Vagina (tissue), 2 donors: ENCODE data around the gene CTSW. TPM values are rescaled to one million over a fixed set of nuclear protein-coding genes. Genes with fewer than 3 reads are reported as not detected.

Experiments
- DNase-seq, 2 donors: peaks; one replicate each; pipeline ENCODE4 v3.0.0-alpha.2; 2017; ENCODE audit errors: extremely low spot score in 2 of 2
- H3K27ac ChIP-seq: fragments of 200-600 bp; sonication (generic); one replicate; pipeline ENCODE4 v1.5.1; 2019
- H3K27me3 ChIP-seq: fragments of 200-600 bp; sonication (generic); one replicate; pipeline ENCODE4 v1.5.1; 2019
- H3K36me3 ChIP-seq, 2 donors: fragments of 200-600 bp; sonication (generic); one replicate each; pipeline ENCODE4 v1.5.1; 2017 to 2019
- H3K4me1 ChIP-seq: fragments of 200-600 bp; sonication (generic); one replicate; pipeline ENCODE4 v1.5.1; 2019
- H3K4me3 ChIP-seq, 2 donors: fragments of 200-600 bp; sonication (generic); 1 replicate in 1 of 2; 2 replicates in 1 of 2; pipeline ENCODE4 v1.5.1; 2016 to 2019
- H3K9me3 ChIP-seq: fragments of 200-600 bp; sonication (generic); one replicate; pipeline ENCODE4 v1.5.1; 2019
- CTCF ChIP-seq, 3 experiments: fragments of 450-650 bp in 2 of 3; fragments of 200-600 bp in 1 of 3; sonication (generic) in 1 of 3; IDR thresholded peaks; one replicate each; pipeline ENCODE4 v1.5.1; 2017 to 2019; ENCODE audit warnings: antibody characterized with exemption in 3 of 3, mild to moderate bottlenecking in 2 of 3, moderate library complexity in 2 of 3
- POLR2A ChIP-seq, 2 donors: fragments of 450-650 bp; IDR thresholded peaks; one replicate each; pipeline ENCODE4 v1.6.1; 2017; ENCODE audit warnings: antibody characterized with exemption in 2 of 2, mild to moderate bottlenecking in 2 of 2, moderate library complexity in 2 of 2
- POLR2AphosphoS5 ChIP-seq, 2 donors: sonication (generic); formaldehyde crosslinking; IDR thresholded peaks; one replicate each; pipeline ENCODE4 v1.9.0; 2017; ENCODE audit warnings: antibody characterized with exemption in 2 of 2, mild to moderate bottlenecking in 2 of 2, low read depth in 1 of 2; ENCODE audit not compliant: insufficient read depth in 1 of 2
- intact Hi-C: fragments of 100-400 bp; cut with DNase I; formaldehyde crosslinking; loops from one replicate; pipeline ENCODE4 v1.15.1; 2023
- total RNA-seq: library from RNA; depleted of rRNA; stranded (reverse); fragments of >200 nt; gene quantifications from one replicate; pipeline ENCODE4 v1.2.3, GENCODE V29; 2016

CTSW gene
- total RNA-seq, 1 donor from 2014 or later = 0.74 TPM

DNA sequence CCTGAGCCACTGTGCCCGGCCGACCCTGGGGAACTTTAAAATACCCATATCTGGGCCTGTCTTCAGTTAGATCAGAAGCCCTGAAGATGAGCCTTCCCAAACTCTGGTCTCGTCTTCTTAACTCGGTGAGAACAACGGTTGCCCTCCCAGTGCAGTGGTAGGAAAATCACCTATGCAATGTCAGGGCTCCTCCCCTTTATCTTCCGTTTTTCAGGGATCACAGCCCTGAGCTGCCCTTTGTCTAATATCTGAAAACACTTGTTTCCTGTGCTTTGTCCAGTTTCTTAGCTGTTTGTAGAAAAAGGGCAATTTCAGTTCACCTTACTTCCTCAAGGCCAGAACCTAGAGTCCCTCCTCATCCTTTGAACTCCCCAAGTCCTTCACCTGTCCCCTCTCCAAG lies 49.0 kb downstream of the CTSW start:
- no peaks in the 10 kb centered on the region for H3K27me3 ChIP-seq
- no peaks in the 10 kb centered on the region for H3K9me3 ChIP-seq
- H3K27ac ChIP-seq = no peak overlapping the region
- H3K4me1 ChIP-seq = no peaks in the 10 kb centered on the region
- intact Hi-C loops = no loop called here
- DNase-seq = no peak
- TF ChIP-seq POLR2AphosphoS5 (IDR thresholded peaks at IDR 0.05; ENCODE audit: insufficient read depth in 1 of 2, low read depth in 1 of 2) = no peak
- TF ChIP-seq CTCF (IDR thresholded peaks at IDR 0.05) = no peak
- TF ChIP-seq POLR2A (IDR thresholded peaks at IDR 0.05) = no peak
- H3K4me3 ChIP-seq = no peak overlapping the region
- peaks cover 0 to 2% of the 10 kb centered on the region in 2 donors for H3K36me3 ChIP-seq

DNA sequence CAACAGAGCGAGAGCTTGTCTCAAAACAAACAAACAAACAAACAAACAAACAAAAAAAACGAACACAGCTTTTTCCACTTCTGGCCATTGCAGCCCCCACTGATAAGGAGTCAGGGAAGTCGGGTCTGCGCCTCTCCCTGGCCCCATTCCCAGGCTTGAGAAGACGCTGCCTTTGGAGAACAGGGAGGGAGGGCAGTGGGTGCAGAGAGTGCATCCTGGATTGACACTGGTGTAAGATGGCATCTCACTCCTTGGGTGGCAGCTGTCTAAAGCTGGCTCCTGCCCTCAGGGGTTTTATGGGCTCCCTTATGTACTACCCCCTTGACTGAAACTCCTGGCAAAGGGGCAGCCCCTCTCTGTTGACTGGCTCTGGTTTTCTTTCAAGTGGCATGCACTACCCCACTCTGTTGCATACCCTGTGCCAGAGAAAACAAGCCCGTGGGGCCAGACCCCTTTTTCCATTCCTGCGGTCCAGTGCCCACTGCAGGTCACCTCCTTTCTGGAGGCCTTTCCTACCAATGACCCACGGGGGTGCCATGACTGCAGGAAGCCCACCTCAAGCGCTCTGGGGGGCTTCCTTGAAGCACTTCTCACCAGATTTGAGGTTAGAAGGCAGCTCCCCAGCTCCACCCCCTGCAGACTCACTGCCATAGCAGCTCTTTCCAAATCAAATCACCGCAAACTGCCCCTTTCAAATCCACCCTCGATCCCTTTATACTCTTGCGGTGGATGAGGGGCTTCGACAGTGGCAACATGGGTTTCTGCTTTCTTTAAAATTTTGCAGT lies 52.3 kb downstream of the CTSW start:
- Histone ChIP-seq H3K9me3 (no peaks in the 10 kb centered on the region), H3K4me1 (no peaks in the 10 kb centered on the region), H3K4me3 (no peak overlapping the region), H3K27ac (no peak overlapping the region), H3K27me3 (no peaks in the 10 kb centered on the region), H3K36me3 (no peaks in the 10 kb centered on the region)
- DNase-seq = no peak
- TF ChIP-seq POLR2AphosphoS5 (IDR thresholded peaks at IDR 0.05; ENCODE audit: insufficient read depth in 1 of 2, low read depth in 1 of 2) (no peak), CTCF (IDR thresholded peaks at IDR 0.05) (no peak), POLR2A (IDR thresholded peaks at IDR 0.05) (no peak)
- intact Hi-C loops = no loop called here

- no peak overlapping the region for H3K27ac ChIP-seq
- intact Hi-C loops = no loop called here
- H3K9me3 ChIP-seq = no peaks in the 10 kb centered on the region
- no peaks in the 10 kb centered on the region for H3K4me1 ChIP-seq
- H3K36me3 ChIP-seq = no peaks in the 10 kb centered on the region
- no peak for DNase-seq
- no peak overlapping the region for H3K4me3 ChIP-seq
- TF ChIP-seq POLR2AphosphoS5 (IDR thresholded peaks at IDR 0.05; ENCODE audit: insufficient read depth in 1 of 2, low read depth in 1 of 2) (no peak), POLR2A (IDR thresholded peaks at IDR 0.05) (no peak), CTCF (IDR thresholded peaks at IDR 0.05) (no peak)
- no peaks in the 10 kb centered on the region for H3K27me3 ChIP-seq
Measured at GRCh38 chr11:65932558-65932919, 52.9 kb downstream of the CTSW start.

Other genes starting within 250 kb of the CTSW start
- 63.3 TPM for gene SIPA1, start 241.7 kb upstream of the CTSW start, total RNA-seq
- gene RELA, start 216.9 kb upstream of the CTSW start, total RNA-seq = 59.2 TPM
- gene KAT5, start 167.6 kb upstream of the CTSW start, total RNA-seq = 58.9 TPM
- 66.8 TPM for gene RNASEH2C, start 159.0 kb upstream of the CTSW start, total RNA-seq
- gene AP5B1, start 98.9 kb upstream of the CTSW start, total RNA-seq = 16.5 TPM
- gene OVOL1, start 92.8 kb upstream of the CTSW start, total RNA-seq = 17.4 TPM
- 1.5 TPM for gene SNX32, start 45.9 kb upstream of the CTSW start, total RNA-seq
- gene CFL1, start 21.7 kb upstream of the CTSW start, total RNA-seq = 589 TPM
- gene MUS81, start 19.4 kb upstream of the CTSW start, total RNA-seq = 48.9 TPM
- gene EFEMP2, start 7.0 kb upstream of the CTSW start, total RNA-seq = 57.9 TPM
- 78.6 TPM for gene FIBP, start 8.6 kb downstream of the CTSW start, total RNA-seq
- 76.4 TPM for gene CCDC85B, start 10.8 kb downstream of the CTSW start, total RNA-seq
- 20.9 TPM for gene FOSL1, start 20.6 kb downstream of the CTSW start, total RNA-seq
- gene C11orf68, start 39.2 kb downstream of the CTSW start, total RNA-seq = 21.1 TPM
- 59.2 TPM for gene DRAP1, start 39.6 kb downstream of the CTSW start, total RNA-seq
- not detected for gene TSGA10IP, start 65.6 kb downstream of the CTSW start, total RNA-seq
- gene SART1, start 81.9 kb downstream of the CTSW start, total RNA-seq = 26.0 TPM
- 50.6 TPM for gene EIF1AD, start 122.3 kb downstream of the CTSW start, total RNA-seq
- gene BANF1, start 122.7 kb downstream of the CTSW start, total RNA-seq = 54.5 TPM
- 5.6 TPM for gene CST6, start 132.2 kb downstream of the CTSW start, total RNA-seq
- not detected for gene CATSPER1, start 146.6 kb downstream of the CTSW start, total RNA-seq
- gene GAL3ST3, start 169.3 kb downstream of the CTSW start, total RNA-seq = not detected
- gene SF3B2, start 172.5 kb downstream of the CTSW start, total RNA-seq = 107 TPM
- gene PACS1, start 190.4 kb downstream of the CTSW start, total RNA-seq = 66.0 TPM